GM13976 (cell line): Measurements from ENCODE around the gene CLDN22.

Experiments
- DNase-seq: peaks from one replicate; pipeline ENCODE4 v3.0.0; 2012; ENCODE audit warnings: low spot score
- in situ Hi-C: fragments of 300-500 bp; cut with MboI; formaldehyde crosslinking; loops from one replicate; pipeline ENCODE4 v1.12.0; 2022; ENCODE audit warnings: low sequenced_read_pairs, mixed read lengths, inconsistent platforms; ENCODE audit not compliant: unreplicated experiment
- TF ChIP-seq, protein P1 (sequence below): IDR thresholded peaks from 2 replicates; pipeline ENCODE4 v1.5.1; 2012; ENCODE audit warnings: borderline replicate concordance, mild to moderate bottlenecking; ENCODE audit not compliant: insufficient read depth; ENCODE audit errors: extremely low read depth, missing control alignments, control extremely low read depth

The CLDN22 gene

DNA sequence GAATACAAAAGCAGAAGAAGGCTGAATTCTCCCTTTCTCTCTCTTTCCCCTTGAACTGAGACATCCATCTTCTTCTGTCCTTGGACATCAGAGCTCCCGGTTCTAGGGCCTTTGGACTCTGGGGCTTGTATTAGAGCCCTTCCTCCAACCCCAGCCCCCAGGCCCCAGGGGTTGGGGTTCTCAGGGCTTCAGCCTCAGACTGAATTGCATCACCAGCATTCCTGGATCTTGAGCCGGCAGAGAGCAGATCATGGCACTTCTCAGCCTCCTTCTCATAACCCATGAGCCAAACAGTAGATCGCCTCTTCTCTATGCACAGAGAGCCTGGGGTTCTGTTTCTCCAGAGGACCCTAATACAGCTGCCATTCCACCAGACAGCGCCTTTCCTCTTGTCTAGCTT is 27.5 kb upstream of the CLDN22 start:
- in situ Hi-C loops, result no loop called here
- no peak for DNase-seq
- TF ChIP-seq, protein P1, sequence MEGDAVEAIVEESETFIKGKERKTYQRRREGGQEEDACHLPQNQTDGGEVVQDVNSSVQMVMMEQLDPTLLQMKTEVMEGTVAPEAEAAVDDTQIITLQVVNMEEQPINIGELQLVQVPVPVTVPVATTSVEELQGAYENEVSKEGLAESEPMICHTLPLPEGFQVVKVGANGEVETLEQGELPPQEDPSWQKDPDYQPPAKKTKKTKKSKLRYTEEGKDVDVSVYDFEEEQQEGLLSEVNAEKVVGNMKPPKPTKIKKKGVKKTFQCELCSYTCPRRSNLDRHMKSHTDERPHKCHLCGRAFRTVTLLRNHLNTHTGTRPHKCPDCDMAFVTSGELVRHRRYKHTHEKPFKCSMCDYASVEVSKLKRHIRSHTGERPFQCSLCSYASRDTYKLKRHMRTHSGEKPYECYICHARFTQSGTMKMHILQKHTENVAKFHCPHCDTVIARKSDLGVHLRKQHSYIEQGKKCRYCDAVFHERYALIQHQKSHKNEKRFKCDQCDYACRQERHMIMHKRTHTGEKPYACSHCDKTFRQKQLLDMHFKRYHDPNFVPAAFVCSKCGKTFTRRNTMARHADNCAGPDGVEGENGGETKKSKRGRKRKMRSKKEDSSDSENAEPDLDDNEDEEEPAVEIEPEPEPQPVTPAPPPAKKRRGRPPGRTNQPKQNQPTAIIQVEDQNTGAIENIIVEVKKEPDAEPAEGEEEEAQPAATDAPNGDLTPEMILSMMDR, result no peak

DNA sequence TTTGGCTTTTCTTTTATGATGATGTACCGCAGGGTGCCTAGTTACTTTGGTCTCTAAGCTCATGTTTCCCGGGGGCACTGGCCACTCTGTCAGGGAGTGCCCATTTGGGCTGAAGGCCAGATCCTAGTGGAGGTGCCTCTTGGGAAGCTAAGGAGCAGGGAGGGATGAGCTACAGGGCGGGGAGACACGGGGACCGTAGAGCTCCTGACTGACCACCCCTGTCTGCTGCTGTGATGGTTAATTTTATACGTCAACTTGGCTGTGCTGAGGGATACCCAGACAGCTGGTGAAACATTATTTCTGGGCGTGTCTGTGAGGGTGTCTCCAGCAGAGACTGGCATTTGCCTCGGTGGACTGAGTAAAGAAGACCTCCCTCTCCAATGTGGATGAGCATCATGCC is 27.1 kb upstream of the CLDN22 start:
- in situ Hi-C loops, result no loop called here
- no peak for DNase-seq
- TF ChIP-seq, protein P1, result no peak

DNA sequence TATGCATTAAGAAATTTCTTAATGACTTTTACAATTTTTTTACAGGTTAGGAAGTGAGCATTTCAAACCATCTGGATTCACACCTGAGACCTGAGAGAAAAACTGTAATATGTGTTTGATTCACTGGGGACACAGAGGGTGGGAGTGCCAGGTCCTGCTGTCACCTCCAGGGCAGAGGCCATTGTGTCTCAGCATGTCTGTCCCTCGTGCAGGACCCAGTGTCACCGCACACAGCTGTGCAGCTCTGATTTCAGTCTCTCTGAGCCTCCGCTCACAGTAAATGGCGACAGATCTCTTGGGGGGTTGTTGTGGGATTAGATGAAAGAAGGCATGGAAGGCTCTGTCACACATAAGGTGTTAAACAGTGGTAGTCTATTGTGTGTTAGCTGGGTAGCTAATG is 25.2 kb upstream of the CLDN22 start:
- DNase-seq, result no peak
- in situ Hi-C loops, result no loop called here
- TF ChIP-seq, protein P1, result no peak

DNA sequence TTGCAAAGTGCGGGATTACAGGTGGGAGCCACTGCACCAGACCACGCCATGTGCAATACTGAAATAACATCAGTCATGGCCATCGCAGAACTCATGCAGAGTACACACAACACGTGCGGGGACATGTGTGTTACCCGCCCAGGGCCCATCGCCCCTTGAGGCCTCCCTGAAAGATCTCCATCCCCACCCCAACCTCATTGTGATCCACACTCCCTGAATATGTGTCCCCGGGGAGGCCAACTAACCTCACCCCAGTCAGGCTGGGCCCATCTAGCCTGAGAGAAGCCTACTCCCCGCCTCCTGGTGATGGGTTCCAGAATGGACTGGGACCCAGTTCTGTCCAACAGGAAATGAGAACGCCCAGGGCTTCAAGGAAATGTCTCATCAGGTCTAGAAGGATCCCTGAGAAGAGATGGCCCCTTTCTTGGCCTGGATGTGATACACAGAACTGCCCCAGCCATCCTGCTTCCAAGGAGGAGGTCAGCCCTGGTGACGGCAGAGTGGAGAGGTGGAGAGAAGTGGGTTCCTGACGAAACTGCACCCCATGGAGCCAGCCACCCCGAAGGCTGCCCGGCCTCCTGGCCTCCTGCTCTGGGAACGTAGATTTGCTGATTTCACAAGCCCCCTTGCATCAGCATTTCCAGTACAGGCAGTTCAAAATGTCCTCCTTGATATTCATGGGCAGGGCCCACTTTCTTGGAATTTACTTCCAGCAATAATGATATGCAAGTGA is 24.6 kb upstream of the CLDN22 start:
- no peak for DNase-seq
- in situ Hi-C loops, result no loop called here
- TF ChIP-seq, protein P1, result no peak

DNA sequence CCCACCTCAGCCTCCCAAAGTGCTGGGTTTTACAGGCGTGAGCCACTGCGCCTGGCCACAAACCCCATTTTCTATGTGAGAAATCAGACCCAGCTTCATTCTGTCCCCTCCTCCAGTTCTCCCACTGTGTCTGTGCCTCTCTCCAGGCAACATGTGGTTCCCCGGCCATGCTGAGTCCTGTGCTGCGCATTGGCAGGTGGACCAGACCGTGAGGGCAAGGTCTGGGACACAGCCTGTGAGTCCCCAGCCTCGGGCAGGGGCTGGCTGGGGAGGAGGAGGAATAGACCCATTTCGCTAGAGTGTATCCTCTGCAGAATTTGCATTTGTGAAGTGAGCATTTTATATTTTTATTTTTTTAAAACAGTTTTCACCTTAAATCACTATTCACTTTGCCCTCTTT is 23.7 kb upstream of the CLDN22 start:
- no peak for DNase-seq
- TF ChIP-seq, protein P1, result no peak
- in situ Hi-C loops, result no loop called here

DNA sequence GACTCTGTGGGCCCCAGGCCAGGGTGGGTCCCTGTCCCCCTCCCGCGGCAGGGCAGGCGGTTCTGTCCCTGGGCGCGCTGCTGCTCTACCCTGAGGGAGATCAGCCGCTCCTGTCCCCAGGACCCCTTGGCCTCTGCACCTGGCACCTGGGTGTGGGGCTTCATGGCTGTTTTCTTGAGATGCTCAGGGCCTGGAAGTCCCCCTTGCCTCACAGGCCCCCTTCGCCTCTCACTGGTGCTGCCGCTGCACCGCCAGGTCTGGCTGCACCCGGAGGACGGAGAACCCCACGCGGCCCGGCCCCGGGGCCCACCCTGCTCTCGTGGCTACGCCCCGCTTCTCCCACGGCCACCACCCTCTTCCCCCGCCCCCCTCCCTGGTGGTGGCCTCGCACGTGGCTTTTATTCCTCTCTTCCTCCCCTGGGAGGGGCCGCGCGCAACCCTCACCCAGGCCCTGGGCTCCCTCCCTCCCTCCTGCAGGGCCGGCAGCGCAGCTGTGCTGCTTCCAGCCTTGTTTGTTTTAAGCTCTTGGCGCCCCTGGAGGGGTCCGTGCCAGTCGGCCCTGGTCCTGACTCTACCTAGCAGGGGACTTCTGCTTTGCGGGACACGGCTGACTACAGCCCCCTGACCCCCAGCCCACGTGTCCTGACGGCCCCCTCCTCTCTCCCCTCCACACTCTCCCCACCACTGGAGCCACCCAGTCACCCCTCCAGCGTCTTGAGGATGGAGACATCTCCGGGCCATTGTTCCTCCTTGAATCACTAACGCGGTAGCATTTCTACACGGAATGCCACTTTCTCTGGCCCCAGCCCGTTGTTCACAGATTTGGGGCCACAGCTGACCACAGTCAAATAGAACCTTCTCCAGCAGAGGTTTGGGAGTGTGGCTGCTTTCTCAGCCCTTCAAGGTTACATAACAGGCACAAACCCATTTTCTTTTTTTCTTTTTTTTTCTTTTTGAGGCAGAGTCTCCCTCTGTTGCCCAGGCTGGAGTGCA is 22.8 kb upstream of the CLDN22 start:
- TF ChIP-seq, protein P1, result no peak
- in situ Hi-C loops, result no loop called here
- DNase-seq, result no peak
